Panc1 (cell line): Measurements from ENCODE around the gene CCDC70. TPM values are rescaled to one million over a fixed set of nuclear protein-coding genes. Genes with fewer than 3 reads are reported as not detected.

Experiments used
- ATAC-seq: fragments of 200-7000 bp; cut with Tn5 transposase; 2 replicates; pipeline ENCODE4 v1.9.1; 2020; ENCODE audit warnings: mild to moderate bottlenecking, moderate library complexity
- BruUV-seq: library from RNA; stranded (reverse); fragments of 400-500 nt; replicated peaks from 2 replicates; lab custom pipeline; 2021; lab: Mats Ljungman, UMichigan
- CTCF ChIA-PET: fragments of 300-600 bp; sonication (Branson Sonifier 250); formaldehyde crosslinking; loops from one replicate; lab custom pipeline; 2022; ENCODE audit warnings: antibody characterized with exemption; lab: Charles Lee
- POLR2A ChIA-PET: fragments of 300-600 bp; sonication (Branson Sonifier 250); formaldehyde crosslinking; loops from one replicate; lab custom pipeline; 2022; ENCODE audit warnings: antibody characterized with exemption; lab: Charles Lee
- DNase-seq: peaks from one replicate; pipeline ENCODE4 v3.0.0-alpha.2; 2010; ENCODE audit warnings: low read depth, low spot score
- H3K27ac ChIP-seq: 2 replicates; pipeline ENCODE4 v1.5.1; 2011; ENCODE audit warnings: mild to moderate bottlenecking, low read length, inconsistent platforms
- H3K27me3 ChIP-seq: fragments of 200-500 bp; sonication (Bioruptor generic); 2 replicates; pipeline ENCODE4 v1.6.0; 2014; ENCODE audit warnings: low read length, inconsistent platforms; ENCODE audit not compliant: control insufficient read depth, insufficient read depth
- H3K36me3 ChIP-seq: fragments of 200-500 bp; sonication (Bioruptor generic); 2 replicates; pipeline ENCODE4 v1.5.1; 2014; ENCODE audit warnings: inconsistent platforms, mild to moderate bottlenecking, low read length, moderate library complexity; ENCODE audit not compliant: control insufficient read depth, insufficient read depth
- H3K4me1 ChIP-seq: 2 replicates; pipeline ENCODE4 v1.5.1; 2011; ENCODE audit warnings: inconsistent platforms, mild to moderate bottlenecking, low read length, moderate library complexity; ENCODE audit not compliant: control insufficient read depth, insufficient read depth
- H3K4me3 ChIP-seq, 2 experiments: 2 replicates each; pipeline ENCODE4 v1.5.1; 2011 to 2012; ENCODE audit warnings: low read depth in 2 of 2, low read length in 2 of 2, mild to moderate bottlenecking in 2 of 2, inconsistent platforms in 1 of 2, moderate library complexity in 1 of 2
- H3K9me3 ChIP-seq: fragments of 200-500 bp; sonication (Bioruptor generic); 2 replicates; pipeline ENCODE4 v1.5.1; 2014; ENCODE audit warnings: low read depth, mild to moderate bottlenecking, inconsistent platforms, low read length, moderate library complexity; ENCODE audit not compliant: control insufficient read depth, insufficient read depth
- CTCF ChIP-seq: fragments of 450-650 bp; IDR thresholded peaks from 2 replicates; pipeline ENCODE4 v1.5.1; 2017; ENCODE audit warnings: mild to moderate bottlenecking
- POLR2AphosphoS5 ChIP-seq: IDR thresholded peaks from 2 replicates; pipeline ENCODE4 v1.6.1; 2012; ENCODE audit warnings: mild to moderate bottlenecking, low read depth, low read length, moderate library complexity
- REST ChIP-seq, 2 experiments: IDR thresholded peaks; 2 replicates each; pipeline ENCODE4 v1.6.1; 2011 to 2012; ENCODE audit warnings: low read depth in 2 of 2, control low read depth in 1 of 2, low read length in 1 of 2, mild to moderate bottlenecking in 1 of 2, moderate library complexity in 1 of 2; ENCODE audit not compliant: insufficient read depth in 1 of 2
- SIN3A ChIP-seq: IDR thresholded peaks from 2 replicates; pipeline ENCODE4 v1.6.1; 2012; ENCODE audit warnings: low read depth, mild to moderate bottlenecking, low read length, moderate library complexity, borderline replicate concordance; ENCODE audit not compliant: insufficient read depth
- TCF7L2 ChIP-seq: IDR thresholded peaks from 2 replicates; pipeline ENCODE4 v1.6.1; 2011; ENCODE audit warnings: mild to moderate bottlenecking, low read depth, low read length, inconsistent platforms
- in situ Hi-C: cut with HindIII; loops from 2 replicates; pipeline ENCODE4 v1.10.0; 2016; ENCODE audit warnings: low sequenced_read_pairs, low pct_unique_long_range_greater_than_20kb
- intact Hi-C: fragments of 100-400 bp; cut with micrococcal nuclease; formaldehyde crosslinking; loops from one replicate; pipeline ENCODE4 v1.10.0; 2022; ENCODE audit not compliant: unreplicated experiment
- total RNA-seq: library from RNA; stranded (reverse); gene quantifications from one replicate; pipeline ENCODE4 v1.2.1, GENCODE V29; 2021; ENCODE audit not compliant: unreplicated experiment

CCDC70 gene
- total RNA-seq, 1 experiment from 2014 or later, result not detected

DNA sequence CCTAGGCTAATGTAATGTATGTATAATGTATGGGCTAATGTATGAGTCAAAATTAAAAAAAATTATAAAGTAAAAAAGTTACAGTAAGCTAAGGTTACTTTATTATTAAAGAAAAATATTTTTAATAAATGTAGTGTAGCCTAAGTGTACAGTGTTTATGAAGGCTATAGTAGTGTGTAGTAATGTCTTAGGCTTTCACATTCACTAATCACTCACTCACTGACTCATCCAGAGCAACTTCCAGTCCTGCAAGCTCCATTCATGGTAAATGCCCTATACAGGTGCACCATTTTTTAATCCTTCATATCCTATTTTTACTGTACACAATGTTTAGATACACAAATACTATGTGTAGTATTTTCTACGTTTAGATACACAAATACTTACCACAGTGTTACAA lies 15.0 kb upstream of the CCDC70 start:
- TF ChIP-seq POLR2AphosphoS5 (no peak), TCF7L2 (no peak), CTCF (no peak), REST (IDR thresholded peaks at IDR 0.05; ENCODE audit: insufficient read depth in 1 of 2, low read depth in 2 of 2, low read length in 1 of 2) (no peak), SIN3A (no peak)
- no peaks in the 10 kb centered on the region for H3K4me1 ChIP-seq
- no peaks in the 10 kb centered on the region for H3K36me3 ChIP-seq
- no peak overlapping the region for H3K27ac ChIP-seq
- intact Hi-C loops, result no loop called here
- peaks cover 3% of the 10 kb centered on the region; the same call in 1 of the 2 replicates for H3K27me3 ChIP-seq
- in situ Hi-C loops, result no loop called here
- CTCF ChIA-PET, result no interaction called here
- no peak for DNase-seq
- ATAC-seq, result no peak
- H3K9me3 ChIP-seq, result no peaks in the 10 kb centered on the region
- BruUV-seq, result no TSS peak
- no peak overlapping the region for H3K4me3 ChIP-seq
- POLR2A ChIA-PET, result no interaction called here

- Histone ChIP-seq H3K4me1 (no peaks in the 10 kb centered on the region), H3K27ac (no peak overlapping the region), H3K9me3 (no peaks in the 10 kb centered on the region), H3K36me3 (no peaks in the 10 kb centered on the region), H3K27me3 (peaks cover 3% of the 10 kb centered on the region; the same call in 1 of the 2 replicates), H3K4me3 (no peak overlapping the region)
- ATAC-seq, result no peak
- CTCF ChIA-PET, result no interaction called here
- intact Hi-C loops, result no loop called here
- no peak for DNase-seq
- BruUV-seq, result no TSS peak
- in situ Hi-C loops, result no loop called here
- TF ChIP-seq SIN3A (no peak), POLR2AphosphoS5 (no peak), CTCF (no peak), TCF7L2 (no peak), REST (IDR thresholded peaks at IDR 0.05; ENCODE audit: insufficient read depth in 1 of 2, low read depth in 2 of 2, low read length in 1 of 2) (no peak)
- POLR2A ChIA-PET, result no interaction called here
Observed at GRCh38 chr13:51848674-51849073, 13.1 kb upstream of the CCDC70 start.
